Activated B cell treated with CpG ODN at 0.5 μM for 24 hours (primary cell): ENCODE data around the gene FZR1. TPM values are rescaled to one million over a fixed set of nuclear protein-coding genes. Genes with fewer than 3 reads are reported as not detected.

Experiments
- ATAC-seq: fragments of 200-7000 bp; cut with Tn5 transposase; one replicate; pipeline ENCODE4 v1.10.0; 2021; ENCODE audit warnings: low read depth, mild to moderate bottlenecking, moderate library complexity
- CTCF ChIA-PET: fragments of 350-600 bp; sonication (Branson Sonifier 250); formaldehyde crosslinking; loops from one replicate; lab custom pipeline; 2021; ENCODE audit warnings: antibody characterized with exemption; lab: Charles Lee
- POLR2A ChIA-PET: fragments of 350-600 bp; sonication (Branson Sonifier 250); formaldehyde crosslinking; loops from one replicate; lab custom pipeline; 2021; ENCODE audit warnings: antibody characterized with exemption; lab: Charles Lee
- DNase-seq: peaks from one replicate; pipeline ENCODE4 v3.0.0; 2022
- H3K27ac Mint-ChIP-seq: one replicate; pipeline ENCODE4 v1.8.0; 2020; ENCODE audit warnings: mixed read lengths
- H3K27me3 Mint-ChIP-seq: one replicate; pipeline ENCODE4 v1.8.0; 2021; ENCODE audit warnings: mixed read lengths
- H3K36me3 Mint-ChIP-seq: one replicate; pipeline ENCODE4 v1.8.0; 2021; ENCODE audit warnings: low read depth, mixed read lengths
- H3K4me1 Mint-ChIP-seq: one replicate; pipeline ENCODE4 v1.8.0; 2021; ENCODE audit warnings: mixed read lengths
- H3K4me3 Mint-ChIP-seq: one replicate; pipeline ENCODE4 v1.8.0; 2020; ENCODE audit warnings: mild to moderate bottlenecking, mixed read lengths
- H3K9me3 Mint-ChIP-seq: one replicate; pipeline ENCODE4 v1.8.0; 2020; ENCODE audit warnings: mixed read lengths
- CTCF ChIP-seq: fragments of 200-600 bp; IDR thresholded peaks from one replicate; pipeline ENCODE4 v1.8.0; 2022; ENCODE audit warnings: antibody characterized with exemption, mild to moderate bottlenecking
- intact Hi-C: fragments of 100-400 bp; cut with micrococcal nuclease; formaldehyde crosslinking; loops from one replicate; pipeline ENCODE4 v1.15.1; 2024
- total RNA-seq: library from RNA; stranded (reverse); gene quantifications from 2 replicates; pipeline ENCODE4 v1.2.3, GENCODE V29; 2022

Gene FZR1
- total RNA-seq, 1 donor from 2014 or later: 66.0 TPM

DNA sequence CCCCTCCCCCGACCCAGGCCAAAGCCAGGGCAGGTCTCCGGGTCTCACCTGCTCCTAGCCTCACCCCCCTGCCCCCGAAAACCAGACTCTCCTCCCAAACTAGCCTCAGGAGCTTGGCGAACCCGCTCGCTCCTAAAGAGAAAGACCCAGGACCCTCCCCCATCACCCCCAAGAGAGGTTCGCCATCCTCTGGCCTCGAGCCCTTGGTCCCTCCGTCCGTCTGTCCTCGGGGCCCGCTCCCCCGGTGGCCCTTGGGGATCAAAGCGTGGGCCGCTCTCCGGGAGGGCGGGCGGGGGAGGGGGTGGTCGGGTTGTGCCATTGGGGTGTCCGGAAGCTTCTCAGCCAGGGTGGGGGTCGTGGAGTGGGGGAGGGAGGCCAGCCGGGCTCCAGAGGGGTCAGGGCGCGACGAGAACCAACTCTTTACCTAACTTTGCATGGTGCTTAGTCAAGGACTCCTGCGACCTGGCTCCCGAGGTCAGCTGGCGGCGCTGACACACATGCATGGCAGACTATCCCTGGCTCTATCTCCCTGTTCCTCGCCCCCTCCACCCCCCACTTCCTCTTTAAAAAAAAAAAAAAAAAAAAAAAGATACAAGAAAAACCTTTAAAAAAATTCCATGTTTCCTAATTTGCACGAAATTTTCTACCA, 41.4 kb upstream of the FZR1 start:
- H3K9me3 Mint-ChIP-seq: peaks cover 2% of the 10 kb centered on the region
- no peaks in the 10 kb centered on the region for H3K27me3 Mint-ChIP-seq
- no peaks in the 10 kb centered on the region for H3K4me1 Mint-ChIP-seq
- intact Hi-C loops: no loop called here
- CTCF ChIA-PET: no interaction called here
- no peak overlapping the region for H3K27ac Mint-ChIP-seq
- no peak for TF ChIP-seq CTCF
- H3K4me3 Mint-ChIP-seq: no peak overlapping the region
- POLR2A ChIA-PET: no interaction called here
- H3K36me3 Mint-ChIP-seq: peaks cover 6% of the 10 kb centered on the region
- no peak for ATAC-seq
- no peak for DNase-seq

DNA sequence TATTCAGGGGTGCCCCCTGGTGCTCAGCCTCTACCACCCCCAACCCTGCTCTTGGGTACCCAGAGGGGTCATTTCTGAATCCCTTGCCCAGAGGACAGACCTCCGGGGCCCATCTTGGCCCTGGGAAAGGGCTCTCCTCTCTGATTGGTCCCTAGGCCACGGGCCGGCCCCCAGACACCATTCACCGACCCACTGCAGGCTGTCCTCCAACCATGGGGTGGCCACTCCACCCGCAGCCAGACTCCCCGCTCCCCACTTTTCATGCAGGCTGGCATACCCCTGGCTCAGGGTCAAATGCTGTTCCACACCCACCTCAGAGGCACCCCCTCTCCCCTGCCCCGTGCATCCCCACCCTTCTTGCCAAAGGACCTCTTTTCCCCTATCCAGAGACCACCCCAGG, 40.6 kb upstream of the FZR1 start:
- no peak for ATAC-seq
- ChIA-PET CTCF (no interaction called here), POLR2A (no interaction called here)
- no peak for TF ChIP-seq CTCF
- Mint-ChIP-seq H3K27ac (no peak overlapping the region), H3K27me3 (no peaks in the 10 kb centered on the region), H3K9me3 (peaks cover 2% of the 10 kb centered on the region), H3K36me3 (peaks cover 4% of the 10 kb centered on the region), H3K4me1 (no peaks in the 10 kb centered on the region), H3K4me3 (no peak overlapping the region)
- intact Hi-C loops: no loop called here
- DNase-seq: no peak

GRCh38 chr19:3466635-3467034, 39.5 kb upstream of the FZR1 start:
- H3K27me3 Mint-ChIP-seq: no peaks in the 10 kb centered on the region
- TF ChIP-seq CTCF: no peak
- no peak overlapping the region for H3K4me3 Mint-ChIP-seq
- DNase-seq: no peak
- POLR2A ChIA-PET: no interaction called here
- intact Hi-C loops: no loop called here
- no peak overlapping the region for H3K27ac Mint-ChIP-seq
- peaks cover 2% of the 10 kb centered on the region for H3K9me3 Mint-ChIP-seq
- H3K4me1 Mint-ChIP-seq: no peaks in the 10 kb centered on the region
- CTCF ChIA-PET: no interaction called here
- no peak for ATAC-seq
- peaks cover 4% of the 10 kb centered on the region for H3K36me3 Mint-ChIP-seq

DNA sequence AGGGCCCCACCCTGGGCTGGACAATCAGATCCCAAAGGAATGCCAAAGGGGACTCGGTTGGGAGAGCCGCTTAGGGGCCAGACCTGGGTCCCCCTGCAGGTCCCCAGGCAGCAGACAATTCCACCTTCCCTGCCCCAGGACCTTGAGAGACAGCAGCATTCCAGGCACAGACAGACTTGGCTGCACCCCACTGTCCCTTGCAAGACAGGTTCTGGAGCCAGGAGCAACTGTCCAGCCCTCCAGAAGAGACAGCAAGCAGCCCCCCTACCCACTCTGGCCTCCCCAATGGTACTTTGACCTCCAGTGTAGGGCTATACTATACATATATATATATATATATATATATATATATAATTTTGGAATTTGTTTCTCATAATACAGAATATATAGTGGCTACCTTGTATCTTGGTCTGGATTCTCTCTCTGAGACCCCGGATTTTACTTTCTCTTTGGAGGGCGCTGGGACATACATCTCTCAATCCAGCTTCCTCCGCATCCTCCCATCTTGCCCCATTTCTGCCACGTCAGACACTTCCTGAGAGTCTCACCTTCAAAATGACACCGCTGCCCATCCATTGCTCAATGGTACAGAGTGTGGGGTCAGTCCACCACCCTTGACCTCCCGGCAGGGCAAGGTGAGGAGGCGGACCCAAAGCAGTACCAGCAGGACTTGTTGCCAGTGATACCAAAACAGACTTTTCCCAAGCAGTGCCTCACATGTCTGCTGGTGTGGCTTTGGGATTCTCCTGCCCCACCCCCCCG, 38.5 kb upstream of the FZR1 start:
- Mint-ChIP-seq H3K4me3 (no peak overlapping the region), H3K36me3 (peaks cover 3% of the 10 kb centered on the region), H3K27me3 (no peaks in the 10 kb centered on the region), H3K9me3 (peaks cover 2% of the 10 kb centered on the region), H3K27ac (no peak overlapping the region), H3K4me1 (no peaks in the 10 kb centered on the region)
- ChIA-PET POLR2A (interaction anchor here (0.6 kb wide), 1 partner anchor 38 kb away, joined by 4 read pairs; no protein-coding TSS in a partner anchor), CTCF (interaction anchor here (1.1 kb wide), 1 partner anchor 163 kb away, joined by 3 read pairs; no protein-coding TSS in a partner anchor)
- no peak for ATAC-seq
- TF ChIP-seq CTCF: no peak
- no peak for DNase-seq
- intact Hi-C loops: no loop called here

DNA sequence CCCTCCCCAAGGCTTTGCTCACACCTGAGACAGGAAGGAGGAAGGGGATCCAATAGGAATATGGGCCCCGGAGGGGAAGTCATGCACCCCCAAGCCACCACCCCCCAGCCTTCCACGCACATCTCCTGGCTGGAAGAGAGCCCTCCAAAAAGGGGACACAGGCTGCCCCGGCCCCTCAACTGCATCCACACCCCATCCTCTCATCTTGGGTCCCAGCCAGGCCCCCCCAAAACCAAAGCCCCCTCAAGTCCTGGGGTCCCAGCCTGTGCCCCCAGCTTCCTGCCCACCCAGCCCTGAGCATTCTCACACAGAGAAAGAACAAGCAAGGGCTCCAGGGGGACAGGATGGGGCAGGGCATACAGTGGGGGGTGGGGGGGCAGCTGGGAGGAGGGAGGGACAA, 37.9 kb upstream of the FZR1 start:
- Mint-ChIP-seq H3K27ac (no peak overlapping the region), H3K4me3 (no peak overlapping the region), H3K36me3 (no peaks in the 10 kb centered on the region), H3K9me3 (peaks cover 2% of the 10 kb centered on the region), H3K27me3 (no peaks in the 10 kb centered on the region), H3K4me1 (no peaks in the 10 kb centered on the region)
- CTCF ChIA-PET: interaction anchor here (1.1 kb wide), 1 partner anchor 163 kb away, joined by 3 read pairs; no protein-coding TSS in a partner anchor
- intact Hi-C loops: no loop called here
- DNase-seq (no peak), ATAC-seq (no peak)
- no peak for TF ChIP-seq CTCF
- POLR2A ChIA-PET: no interaction called here
